ENCODE measurements around the gene IQCK.

GRCh38 chr16:19894586-19894985, 176.5 kb downstream of the IQCK start:
- TF ChIP-seq EZH2 (IDR thresholded peaks at IDR 0.05; ENCODE audit: borderline replicate concordance) (no peak), CTCF (IDR thresholded peaks at IDR 0.05; ENCODE audit: poor library complexity) (no peak), EZH2phosphoT487 (IDR thresholded peaks at IDR 0.05; ENCODE audit: low read depth, severe bottlenecking, unreplicated experiment) (no peak)

Data from hepatocyte (in vitro differentiated cells).